HEK293 (cell line): ENCODE measurements around the gene FBXO33.

Experiments
- CTCF ChIP-seq: fragments of 450-650 bp; formaldehyde crosslinking; IDR thresholded peaks from 2 replicates; pipeline ENCODE4 v1.5.1; 2016; ENCODE audit warnings: missing biosample characterization, missing genetic modification characterization
- HOXC10 ChIP-seq: sonication (generic); formaldehyde crosslinking; IDR thresholded peaks from 2 replicates; pipeline ENCODE4 v1.8.1; 2023; ENCODE audit warnings: mild to moderate bottlenecking, missing genetic modification reagents
- MZF1 ChIP-seq: fragments of 450-650 bp; formaldehyde crosslinking; IDR thresholded peaks from 2 replicates; pipeline ENCODE4 v1.5.1; 2017; ENCODE audit warnings: missing biosample characterization, missing genetic modification characterization, borderline replicate concordance
- RBAK ChIP-seq: fragments of 450-650 bp; formaldehyde crosslinking; IDR thresholded peaks from 2 replicates; pipeline ENCODE4 v1.5.1; 2016; ENCODE audit warnings: missing biosample characterization, missing genetic modification characterization
- ZBTB7A ChIP-seq: fragments of 450-650 bp; formaldehyde crosslinking; IDR thresholded peaks from 2 replicates; pipeline ENCODE4 v1.5.1; 2016; ENCODE audit warnings: low read depth, missing biosample characterization, missing genetic modification characterization
- ZFP37 ChIP-seq: fragments of 450-650 bp; formaldehyde crosslinking; IDR thresholded peaks from 2 replicates; pipeline ENCODE4 v1.5.1; 2016; ENCODE audit warnings: missing biosample characterization, missing genetic modification characterization
- ZNF121 ChIP-seq: fragments of 450-650 bp; formaldehyde crosslinking; IDR thresholded peaks from 2 replicates; pipeline ENCODE4 v1.5.1; 2016; ENCODE audit warnings: missing biosample characterization, missing genetic modification characterization
- ZNF148 ChIP-seq: fragments of 450-650 bp; formaldehyde crosslinking; IDR thresholded peaks from 2 replicates; pipeline ENCODE4 v1.5.0; 2017; ENCODE audit warnings: missing biosample characterization, missing genetic modification characterization, borderline replicate concordance
- ZNF157 ChIP-seq: fragments of 450-650 bp; formaldehyde crosslinking; IDR thresholded peaks from 2 replicates; pipeline ENCODE4 v1.5.1; 2016; ENCODE audit warnings: missing biosample characterization, missing genetic modification characterization
- ZNF302 ChIP-seq: fragments of 450-650 bp; formaldehyde crosslinking; IDR thresholded peaks from 2 replicates; pipeline ENCODE4 v1.5.1; 2016; ENCODE audit warnings: missing biosample characterization, missing genetic modification characterization, low read depth
- ZNF324 ChIP-seq: fragments of 450-650 bp; formaldehyde crosslinking; IDR thresholded peaks from 2 replicates; pipeline ENCODE4 v1.5.1; 2016; ENCODE audit warnings: missing biosample characterization, missing genetic modification characterization
- ZNF558 ChIP-seq: fragments of 450-650 bp; formaldehyde crosslinking; IDR thresholded peaks from 2 replicates; pipeline ENCODE4 v1.5.1; 2016; ENCODE audit warnings: missing biosample characterization, missing genetic modification characterization
- ZNF580 ChIP-seq: fragments of 450-650 bp; formaldehyde crosslinking; IDR thresholded peaks from 2 replicates; pipeline ENCODE4 v1.5.1; 2016; ENCODE audit warnings: missing biosample characterization, missing genetic modification characterization
- ZNF692 ChIP-seq: fragments of 450-650 bp; formaldehyde crosslinking; IDR thresholded peaks from 2 replicates; pipeline ENCODE4 v1.5.1; 2016; ENCODE audit warnings: missing biosample characterization, missing genetic modification characterization

- no peak for TF ChIP-seq ZNF558 (tag by site-specific recombination)
- TF ChIP-seq CTCF (tag by site-specific recombination), result no peak
- no peak for TF ChIP-seq ZNF121 (tag by site-specific recombination)
- no peak for TF ChIP-seq MZF1 (tag by site-specific recombination)
- TF ChIP-seq ZNF580 (tag by site-specific recombination), result no peak
- TF ChIP-seq ZFP37 (tag by site-specific recombination), result no peak
- no peak for TF ChIP-seq RBAK (tag by site-specific recombination)
- TF ChIP-seq ZNF157 (tag by site-specific recombination), result no peak
- no peak for TF ChIP-seq ZNF324 (tag by site-specific recombination)
- no peak for TF ChIP-seq ZNF692 (tag by site-specific recombination)
- TF ChIP-seq ZBTB7A (tag by site-specific recombination), result no peak
- no peak for TF ChIP-seq ZNF302 (tag by site-specific recombination)
- no peak for TF ChIP-seq HOXC10 (CRISPR knock-in tag)
- no peak for TF ChIP-seq ZNF148 (tag by site-specific recombination)
Measured at GRCh38 chr14:39426605-39427004, 5.6 kb downstream of the FBXO33 start.
